ENCODE data around the gene GRIP2.

Gene GRIP2

GRCh38 chr3:14561051-14561960 is 21.2 kb upstream of the GRIP2 start:
- DNase-seq (ENCODE audit: low read depth in 2 of 2): no peak

- DNase-seq (ENCODE audit: low read depth in 2 of 2): no peak
Measured at GRCh38 chr3:14560110-14560509, 20.0 kb upstream of the GRIP2 start.

- no peak for DNase-seq (ENCODE audit: low read depth in 2 of 2)
Measured at GRCh38 chr3:14558029-14558428, 17.9 kb upstream of the GRIP2 start.

DNA sequence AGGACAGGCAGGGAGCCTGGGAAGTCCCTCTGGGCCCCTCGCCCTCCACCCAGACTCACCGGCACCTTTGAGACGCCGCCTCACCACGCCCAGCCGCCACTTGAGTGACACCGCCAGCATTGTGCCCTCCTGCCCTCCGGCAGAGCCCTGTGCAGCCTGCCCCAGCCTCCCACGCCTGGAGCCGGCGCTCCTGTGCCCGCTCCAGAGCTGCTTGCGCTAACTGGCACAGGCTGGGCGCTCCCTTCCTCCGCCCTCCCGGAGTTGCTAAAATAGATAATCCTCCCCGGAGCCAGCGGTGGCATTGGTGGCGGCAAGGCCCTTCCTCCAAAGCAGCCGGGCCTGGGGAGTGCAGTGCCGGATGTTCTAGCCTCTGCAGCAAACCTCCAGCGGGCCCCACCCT is 15.7 kb upstream of the GRIP2 start:
- DNase-seq (ENCODE audit: low read depth in 2 of 2): no peak

DNA sequence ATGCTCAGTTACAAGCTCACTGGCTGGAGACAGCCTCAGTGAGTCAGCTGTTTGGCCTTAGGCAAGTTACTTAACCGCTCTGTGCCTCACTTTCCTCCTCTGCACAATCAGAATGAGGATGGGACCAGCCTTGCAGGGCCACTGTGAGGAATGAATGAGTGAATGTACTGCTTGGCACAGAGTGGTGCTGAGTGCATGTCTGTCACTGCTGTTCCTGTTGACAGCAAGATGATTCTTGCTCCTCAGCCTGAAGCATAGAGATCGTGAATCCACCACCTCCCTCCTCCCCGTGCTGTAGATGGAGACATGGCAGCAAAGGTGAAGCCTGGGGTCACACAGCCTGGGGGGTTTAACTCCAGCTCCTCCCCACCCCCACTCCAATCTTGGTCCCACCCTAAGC is 14.6 kb upstream of the GRIP2 start:
- no peak for DNase-seq (ENCODE audit: low read depth in 2 of 2)

DNA sequence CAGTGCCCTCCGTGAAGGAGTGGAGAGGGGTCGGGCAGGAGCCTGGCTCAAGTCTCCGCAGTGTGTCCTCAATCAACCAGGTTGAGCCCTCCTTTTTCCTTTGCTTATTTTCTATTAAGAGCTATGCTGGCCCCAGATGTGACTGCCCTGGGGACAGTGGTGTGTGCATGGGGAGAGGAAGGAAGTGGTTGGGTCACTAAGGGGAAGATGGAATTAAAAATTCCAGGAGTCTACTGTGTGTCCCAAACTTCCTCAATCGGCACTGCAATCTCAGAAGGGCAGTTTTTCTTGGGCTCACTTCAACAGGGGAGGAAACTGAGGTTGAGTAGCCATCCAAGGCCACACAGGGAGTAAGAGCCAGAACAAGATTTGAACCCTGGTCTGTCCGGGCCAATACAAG is 13.7 kb upstream of the GRIP2 start:
- DNase-seq (ENCODE audit: low read depth in 2 of 2): no peak

DNA sequence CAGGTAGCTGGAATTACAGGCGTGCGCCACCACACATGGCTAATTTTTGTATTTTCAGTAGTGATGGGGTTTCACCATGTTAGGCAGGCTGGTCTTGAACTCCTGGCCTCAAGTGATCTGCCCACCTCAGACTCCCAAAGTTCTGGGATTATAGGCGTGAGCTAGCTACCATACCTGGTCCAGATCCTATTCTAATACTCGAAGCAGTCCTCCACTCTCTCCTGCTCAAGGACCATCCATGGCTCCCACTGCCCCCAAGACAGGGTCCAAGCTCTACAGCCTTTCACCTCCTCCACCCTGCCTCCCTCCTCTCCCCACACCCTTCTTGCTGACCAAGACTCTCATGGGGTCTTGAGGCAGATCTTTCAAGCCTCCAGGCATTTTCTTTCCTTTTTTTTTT is 12.6 kb upstream of the GRIP2 start:
- no peak for DNase-seq (ENCODE audit: low read depth in 2 of 2)

- DNase-seq (ENCODE audit: low read depth in 2 of 2): no peak
Measured at GRCh38 chr3:14552041-14552648, 12.0 kb upstream of the GRIP2 start.

- DNase-seq (ENCODE audit: low read depth in 2 of 2): no peak
Measured at GRCh38 chr3:14550651-14551611, 10.8 kb upstream of the GRIP2 start.

DNA sequence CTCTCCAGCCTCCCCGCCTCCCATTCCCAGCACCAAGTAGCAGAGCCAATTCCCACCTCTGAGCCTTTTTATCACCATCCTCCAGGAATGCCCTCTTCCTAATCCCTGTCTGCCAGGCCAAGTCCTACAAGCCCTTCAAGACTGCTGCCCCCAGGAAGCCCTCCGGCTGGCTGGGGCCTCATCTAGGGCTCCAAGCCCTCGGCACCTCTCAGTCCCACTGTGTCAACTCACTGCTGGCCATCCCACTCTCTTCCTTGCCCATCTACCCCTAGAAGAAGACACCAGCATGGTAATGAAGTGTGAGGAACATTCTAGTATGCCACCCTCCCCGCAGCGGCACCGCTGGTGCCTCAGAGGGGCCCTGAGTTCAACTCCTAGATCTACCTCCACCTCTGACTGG is 10.0 kb upstream of the GRIP2 start:
- no peak for DNase-seq (ENCODE audit: low read depth in 2 of 2)

DNA sequence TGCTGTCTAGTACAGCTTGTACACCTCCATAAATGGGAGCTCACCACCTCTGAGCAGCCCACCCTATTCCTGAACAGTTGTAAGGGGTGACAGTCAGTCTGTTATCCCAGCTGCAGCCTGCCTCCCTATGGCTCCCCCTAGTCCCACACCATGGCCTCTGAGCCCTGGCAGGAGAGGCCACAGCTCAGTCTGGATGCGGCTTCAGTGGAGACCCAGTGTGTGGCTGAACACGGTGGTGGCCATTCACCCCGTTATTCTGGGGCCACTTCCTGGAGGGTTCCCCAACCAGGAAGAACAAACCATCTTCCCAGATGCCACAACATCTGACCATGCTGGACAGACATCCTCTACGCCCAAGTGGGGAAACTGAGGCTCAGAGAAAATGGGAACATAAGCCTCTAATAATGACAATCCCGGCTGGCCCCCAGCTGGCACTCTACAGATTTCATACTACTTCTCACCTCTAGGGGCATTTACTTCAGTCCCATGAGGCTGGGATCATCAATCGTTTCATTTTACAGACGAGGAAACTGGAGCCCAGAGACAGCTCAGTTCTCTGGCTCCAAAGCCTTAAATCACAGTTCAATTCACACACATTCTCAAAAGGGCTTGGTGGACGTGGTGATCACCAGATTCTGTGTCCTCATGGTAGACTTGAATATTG is 9.2 kb upstream of the GRIP2 start:
- DNase-seq (ENCODE audit: low read depth in 2 of 2): no peak

DNA sequence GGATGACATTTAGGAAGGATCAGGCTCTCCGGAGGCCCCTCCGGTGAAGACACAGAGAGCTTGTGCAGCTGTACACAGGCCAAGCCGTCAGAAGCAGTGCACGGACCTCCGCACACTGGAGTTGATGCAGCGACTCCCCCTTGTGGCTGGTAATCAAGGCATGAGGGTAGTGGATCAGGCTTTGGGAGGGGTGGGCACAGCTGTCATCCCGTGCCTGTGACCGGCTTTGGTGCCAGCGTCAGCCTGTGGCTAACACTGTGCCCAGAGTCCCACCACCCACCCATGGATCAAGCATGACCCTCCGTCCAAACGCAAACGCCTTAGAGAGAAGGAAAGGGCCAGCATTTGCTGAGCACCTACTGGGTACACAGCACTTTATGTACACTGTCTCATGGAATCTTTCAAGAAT is 8.2 kb upstream of the GRIP2 start:
- no peak for DNase-seq (ENCODE audit: low read depth in 2 of 2)

DNA sequence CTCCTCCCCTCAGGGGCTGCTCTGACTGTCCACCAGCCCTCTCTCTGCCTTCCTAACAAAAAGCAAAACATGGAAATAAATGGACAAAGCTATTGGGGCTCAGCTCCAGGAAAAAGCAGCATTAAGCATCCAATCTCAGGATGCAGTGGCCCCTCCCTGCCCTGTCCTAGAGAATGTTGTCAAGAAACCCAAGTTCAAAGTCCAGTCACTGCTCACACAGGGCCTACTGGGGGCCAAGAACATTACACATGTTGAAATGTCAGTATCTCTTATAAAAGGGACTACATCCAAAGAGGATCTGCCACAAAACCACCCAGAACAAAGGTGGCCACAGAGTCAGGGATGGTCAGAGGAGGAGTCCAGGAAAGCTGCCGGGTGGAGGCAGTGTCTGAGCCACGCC is 7.6 kb upstream of the GRIP2 start:
- no peak for DNase-seq (ENCODE audit: low read depth in 2 of 2)

DNA sequence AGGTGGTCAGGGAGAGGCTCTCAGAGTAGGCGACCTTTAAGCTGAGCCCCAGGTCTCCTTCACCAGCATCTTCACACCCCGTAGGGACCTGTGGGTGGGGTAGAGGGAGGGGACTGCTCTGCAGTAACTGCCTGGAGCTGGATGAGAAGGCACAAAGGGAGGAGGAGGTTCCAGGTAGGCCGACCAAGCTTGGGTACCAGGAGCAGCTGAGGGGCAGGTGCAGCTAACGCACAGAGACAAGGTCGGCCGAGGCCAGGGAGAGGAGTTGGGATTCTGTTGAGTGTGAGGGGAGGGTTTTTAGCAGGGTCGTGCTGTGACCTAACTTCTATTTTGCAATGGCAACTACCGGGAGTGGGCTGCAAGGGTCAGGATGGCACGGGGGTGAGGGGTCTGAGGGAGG is 5.9 kb upstream of the GRIP2 start:
- no peak for DNase-seq (ENCODE audit: low read depth in 2 of 2)

DNA sequence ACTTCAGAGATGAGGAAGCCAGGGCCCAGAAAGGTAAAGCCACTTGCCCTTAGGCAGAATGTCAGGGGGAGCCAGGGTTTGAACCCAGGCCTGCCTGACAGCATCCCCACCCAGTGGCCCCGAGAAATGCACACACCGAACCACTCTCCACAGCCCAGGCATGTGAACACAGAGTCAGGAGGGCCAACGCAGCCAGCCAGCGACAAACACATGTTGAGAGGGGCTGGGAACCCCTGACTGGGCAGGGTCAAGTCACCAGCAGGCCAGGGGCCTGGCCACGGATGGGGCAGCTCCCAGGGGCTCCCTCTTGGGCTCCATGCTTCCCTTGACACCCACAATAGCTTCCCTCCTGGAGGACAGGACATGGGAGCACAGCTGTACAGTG is 5.1 kb upstream of the GRIP2 start:
- DNase-seq (ENCODE audit: low read depth in 2 of 2): no peak

DNA sequence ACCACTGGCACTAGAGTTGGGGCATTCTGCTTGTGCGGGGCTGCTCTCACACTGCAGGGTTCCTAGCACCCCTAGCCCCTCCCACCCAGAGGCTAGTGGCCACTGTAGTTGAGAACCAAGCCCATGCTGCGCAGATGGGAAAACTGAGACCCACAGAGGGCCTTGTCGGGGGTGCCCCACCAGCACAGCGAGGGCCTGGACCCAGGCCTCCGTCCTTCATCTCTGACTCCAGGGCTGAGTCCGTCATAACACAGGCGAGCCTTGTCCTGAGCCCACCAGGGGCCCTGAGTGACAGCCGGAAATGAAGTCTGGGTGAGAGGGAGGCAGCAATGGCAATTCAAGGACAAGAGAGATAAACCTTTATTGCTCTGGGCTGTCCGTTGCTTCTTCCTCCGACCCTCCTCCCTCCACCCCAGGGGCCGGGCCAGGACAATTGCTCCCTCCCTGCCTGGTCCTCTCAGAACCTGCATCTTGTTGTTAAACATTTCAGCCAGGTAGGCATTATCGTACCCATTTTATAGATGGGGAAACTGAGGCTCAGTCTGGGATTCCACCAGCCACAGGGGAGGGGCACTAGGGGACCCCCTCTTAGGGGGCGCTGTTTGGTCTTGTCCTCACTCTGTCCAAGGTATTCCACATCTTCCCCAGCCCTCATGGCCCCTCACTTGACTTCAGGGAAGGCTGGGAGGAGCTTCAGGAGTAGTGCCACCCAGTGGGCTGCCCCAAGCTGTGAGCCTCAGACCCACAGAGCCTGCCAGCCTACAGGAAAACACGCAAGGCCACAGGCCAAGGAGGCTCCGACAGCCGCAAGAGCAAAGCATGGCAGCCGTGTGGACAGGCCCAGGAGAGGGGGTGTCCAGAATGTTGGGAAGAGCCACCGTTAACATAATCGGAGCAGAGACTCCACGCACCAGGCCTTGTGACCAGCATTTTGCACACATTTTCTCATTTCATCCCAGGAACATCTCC is 4.4 kb upstream of the GRIP2 start:
- no peak for DNase-seq (ENCODE audit: low read depth in 2 of 2)

- no peak for DNase-seq (ENCODE audit: low read depth in 2 of 2)
Measured at GRCh38 chr3:14543446-14543845, 3.3 kb upstream of the GRIP2 start.

DNA sequence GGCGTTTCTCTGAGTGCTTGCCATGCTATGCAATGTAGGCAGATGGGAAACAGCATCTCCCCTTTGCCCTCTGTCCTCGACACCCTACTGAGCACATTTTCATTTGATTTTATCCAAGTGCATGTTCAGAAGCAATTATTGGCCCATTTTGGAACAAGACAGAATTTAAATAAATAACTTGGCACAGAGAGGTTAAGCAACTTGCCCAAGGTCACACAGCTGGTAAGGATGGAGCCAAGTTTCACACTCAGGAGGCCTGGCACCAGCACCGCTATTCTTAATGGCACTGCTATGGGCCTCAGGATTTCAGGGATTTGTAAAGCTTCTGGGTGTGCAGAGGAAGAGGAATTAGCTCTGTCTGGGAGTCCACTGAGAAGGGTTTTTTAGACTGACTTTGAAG is 2.5 kb upstream of the GRIP2 start:
- DNase-seq (ENCODE audit: low read depth in 2 of 2): no peak

GRCh38 chr3:14541646-14542045 is 1.5 kb upstream of the GRIP2 start:
- no peak for DNase-seq (ENCODE audit: low read depth in 2 of 2)

DNA sequence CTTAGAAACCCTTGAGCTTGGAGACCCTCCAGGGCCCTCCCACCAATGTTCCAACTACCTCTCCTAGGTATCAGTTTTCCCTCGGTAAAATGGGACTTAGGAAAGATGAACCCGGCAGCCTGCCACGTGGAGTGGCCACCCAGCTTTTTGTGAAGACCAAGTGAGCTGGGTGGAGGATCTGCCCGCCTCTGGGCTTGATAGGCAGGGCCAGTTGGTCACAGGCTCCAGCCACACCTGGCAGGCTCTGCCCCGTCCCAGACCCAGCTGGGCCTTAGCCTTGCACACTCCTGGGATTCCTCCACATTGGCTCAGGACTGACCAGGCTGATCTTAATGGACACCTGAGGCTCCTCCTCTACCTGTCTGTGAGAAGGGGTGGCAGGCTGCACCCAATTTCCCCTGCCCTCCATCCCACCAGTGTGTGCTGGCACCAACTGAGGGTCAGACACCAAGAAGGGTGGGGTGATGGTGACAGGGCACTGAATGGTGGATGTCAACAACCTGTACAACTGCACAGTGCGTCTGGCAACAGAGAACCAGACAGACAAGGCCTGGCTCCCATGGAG is 761 bp upstream of the GRIP2 start:
- no peak for DNase-seq (ENCODE audit: low read depth in 2 of 2)
